ENCODE results near the gene TEKT1.

TEKT1 gene

GRCh38 chr17:6755281-6755680 is 76.2 kb downstream of the TEKT1 start:
- H3K27me3 ChIP-seq (replicated peaks; ENCODE audit: control insufficient read depth, insufficient read depth, low read length), result no peaks in the 10 kb centered on the region
- peak overlapping the region; percentile 64 for H3K4me3 ChIP-seq (replicated peaks; ENCODE audit: low read depth, low read length)
- DNase-seq (ENCODE audit: extremely low read depth, insufficient read length), result no peak
- TF ChIP-seq CTCF (IDR thresholded peaks at IDR 0.05; ENCODE audit: insufficient read depth, low read length, poor library complexity, severe bottlenecking), result no peak
- H3K36me3 ChIP-seq (ENCODE audit: control insufficient read depth, insufficient read depth, low read length), result peaks cover 13% of the 10 kb centered on the region

DNA sequence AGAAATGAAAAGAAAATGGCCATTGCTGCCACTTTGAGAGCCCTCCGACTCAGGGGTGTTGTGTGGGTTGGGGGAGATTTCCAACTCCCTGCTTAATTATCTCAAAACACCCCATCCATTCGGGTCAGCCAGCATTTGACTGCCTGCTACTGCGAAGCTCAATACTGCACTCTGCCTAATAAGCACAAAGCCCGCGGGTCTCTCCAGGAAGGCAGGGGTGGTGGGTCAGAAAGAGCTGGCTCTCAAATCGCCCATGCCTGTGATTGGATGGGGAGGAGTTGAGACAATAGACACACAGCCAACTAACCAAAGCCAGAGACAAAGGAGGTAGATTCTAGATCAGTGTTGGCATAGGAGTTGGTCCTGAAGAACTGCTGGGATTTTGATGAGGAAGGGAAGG is 78.0 kb downstream of the TEKT1 start:
- H3K36me3 ChIP-seq (ENCODE audit: control insufficient read depth, insufficient read depth, low read length), result peaks cover 4% of the 10 kb centered on the region; the same call in 1 of the 2 replicates
- no peaks in the 10 kb centered on the region for H3K27me3 ChIP-seq (replicated peaks; ENCODE audit: control insufficient read depth, insufficient read depth, low read length)
- no peak for TF ChIP-seq CTCF (IDR thresholded peaks at IDR 0.05; ENCODE audit: insufficient read depth, low read length, poor library complexity, severe bottlenecking)
- H3K4me3 ChIP-seq (replicated peaks; ENCODE audit: low read depth, low read length), result no peak overlapping the region
- no peak for DNase-seq (ENCODE audit: extremely low read depth, insufficient read length)

DNA sequence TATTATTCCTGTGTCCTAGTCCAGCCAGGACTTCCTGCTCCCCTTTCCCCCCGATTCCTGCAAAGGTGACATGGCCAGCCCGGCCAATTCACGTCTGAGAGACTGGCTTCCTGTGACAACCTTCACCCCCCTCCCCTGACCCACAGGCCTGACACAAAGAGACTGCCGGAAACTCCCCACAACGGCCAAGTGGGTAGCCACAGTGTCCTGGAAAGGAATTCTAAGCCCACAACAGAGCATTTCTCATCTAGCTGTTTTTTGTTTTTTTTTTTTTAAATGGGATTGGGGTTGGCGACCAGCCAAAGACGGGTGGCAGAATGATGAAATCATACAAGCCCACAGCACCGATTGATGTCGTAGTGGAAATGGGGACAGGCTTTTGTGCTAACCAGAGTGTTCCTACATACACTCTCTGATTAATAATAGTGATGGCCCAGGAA is 78.5 kb downstream of the TEKT1 start:
- no peak overlapping the region for H3K4me3 ChIP-seq (replicated peaks; ENCODE audit: low read depth, low read length)
- TF ChIP-seq CTCF (IDR thresholded peaks at IDR 0.05; ENCODE audit: insufficient read depth, low read length, poor library complexity, severe bottlenecking), result no peak
- DNase-seq (ENCODE audit: extremely low read depth, insufficient read length), result no peak
- no peaks in the 10 kb centered on the region for H3K27me3 ChIP-seq (replicated peaks; ENCODE audit: control insufficient read depth, insufficient read depth, low read length)
- H3K36me3 ChIP-seq (ENCODE audit: control insufficient read depth, insufficient read depth, low read length), result peaks cover under 1% of the 10 kb centered on the region; the same call in 1 of the 2 replicates

- Histone ChIP-seq H3K27me3 (replicated peaks; ENCODE audit: control insufficient read depth, insufficient read depth, low read length) (no peaks in the 10 kb centered on the region), H3K4me3 (replicated peaks; ENCODE audit: low read depth, low read length) (no peak overlapping the region), H3K36me3 (ENCODE audit: control insufficient read depth, insufficient read depth, low read length) (no peaks in the 10 kb centered on the region)
- DNase-seq (ENCODE audit: extremely low read depth, insufficient read length), result no peak
- TF ChIP-seq CTCF (IDR thresholded peaks at IDR 0.05; ENCODE audit: insufficient read depth, low read length, poor library complexity, severe bottlenecking), result no peak
Observed at GRCh38 chr17:6752068-6752909, 79.2 kb downstream of the TEKT1 start.

- no peak for TF ChIP-seq CTCF (IDR thresholded peaks at IDR 0.05; ENCODE audit: insufficient read depth, low read length, poor library complexity, severe bottlenecking)
- H3K36me3 ChIP-seq (ENCODE audit: control insufficient read depth, insufficient read depth, low read length), result no peaks in the 10 kb centered on the region
- no peaks in the 10 kb centered on the region for H3K27me3 ChIP-seq (replicated peaks; ENCODE audit: control insufficient read depth, insufficient read depth, low read length)
- no peak overlapping the region for H3K4me3 ChIP-seq (replicated peaks; ENCODE audit: low read depth, low read length)
- DNase-seq (ENCODE audit: extremely low read depth, insufficient read length), result no peak
Observed at GRCh38 chr17:6749519-6749918, 82.0 kb downstream of the TEKT1 start.

All from GM06990 (cell line).